ENCODE measurements around the gene CHD8. TPM values are rescaled to one million over a fixed set of nuclear protein-coding genes. Genes with fewer than 3 reads are reported as not detected.

The CHD8 gene
- total and polyA plus RNA-seq, 10 of the 15 experiments (the other 5 are each of a cell fraction or from before 2014, with no cell fraction given) = 20.2 to 79.5 (median 35.5) TPM

- Histone ChIP-seq H3K9ac (ENCODE audit: control insufficient read depth, insufficient read depth, low read length) (no peak overlapping the region), H3K36me3 (ENCODE audit: control insufficient read depth in 2 of 2, insufficient read depth in 2 of 2, low read length in 1 of 2) (peaks cover 3 to 22% of the 10 kb centered on the region in 2 experiments; a peak in 3 of 4 replicates), H3K4me3 (no peak overlapping the region), H3K27me3 (replicated peaks in 1 of 2; ENCODE audit: control insufficient read depth in 2 of 2, insufficient read depth in 2 of 2, low read length in 1 of 2) (no peaks in the 10 kb centered on the region), H3K4me1 (ENCODE audit: control insufficient read depth, insufficient read depth, low read length) (peaks cover 9% of the 10 kb centered on the region; the same call in 1 of the 2 replicates), H3K9me3 (replicated peaks; ENCODE audit: control insufficient read depth, insufficient read depth, low read length) (no peaks in the 10 kb centered on the region), H2AFZ (ENCODE audit: control insufficient read depth, low read depth, low read length) (no peak overlapping the region), H3K4me2 (ENCODE audit: control insufficient read depth, insufficient read depth) (peak overlapping the region; percentile 9; the same call in 1 of the 2 replicates), H3K27ac (ENCODE audit: control insufficient read depth, insufficient read depth) (no peak overlapping the region; the same call in 1 of the 2 replicates), H3K79me2 (ENCODE audit: control insufficient read depth, insufficient read depth, low read length) (no peaks in the 10 kb centered on the region), H4K20me1 (ENCODE audit: control insufficient read depth, insufficient read depth) (no peaks in the 10 kb centered on the region)
- ATAC-seq (peak; percentile 95), DNase-seq (ENCODE audit: low read depth, low spot score) (peak; percentile 24), FAIRE-seq (peak; percentile 70)
- in situ Hi-C loops (cut with MboI) = no loop called here
- ChIA-PET SMC1A (ENCODE audit: uncharacterized antibody, unreplicated experiment) (interaction anchor here (0.7 to 1.8 kb wide), 6 partner anchors 12 to 160 kb away, joined by 3 to 7 read pairs (median 3); no protein-coding TSS in a partner anchor), RAD21 (ENCODE audit: unreplicated experiment) (interaction anchor here (1.0 to 1.4 kb wide), 3 partner anchors 23 to 85 kb away, joined by 3 to 4 read pairs (median 4); no protein-coding TSS in a partner anchor), CTCF (interaction anchor here (0.8 to 1.4 kb wide), 4 partner anchors 23 to 84 kb away, joined by 3 to 4 read pairs (median 3); partner anchors contain the start of gene CHD8), POLR2A (interaction anchor here (0.5 to 1.0 kb wide), 3 partner anchors 31 to 130 kb away, joined by 3 to 6 read pairs (median 3); partner anchors contain the start of gene RAB2B)
- intact Hi-C loops (cut with micrococcal nuclease; ENCODE audit: unreplicated experiment) = no loop called here
- WGBS (ENCODE audit: insufficient coverage, insufficient replicate concordance, low lambda C conversion rate, missing lambda C conversion rate) = 100% methylated on average over 1 of the region's 1 CpG
- BruUV-seq (replicated peaks) = no TSS peak
- peak; percentile 75 for TF ChIP-seq MEF2B (IDR thresholded peaks at IDR 0.05; ENCODE audit: partially characterized antibody, poor library complexity, severe bottlenecking)
- TF ChIP-seq SRF (IDR thresholded peaks at IDR 0.05; ENCODE audit: low read depth in 2 of 2, low read length in 2 of 2) = no peak
- no peak for TF ChIP-seq MTA3 (IDR thresholded peaks at IDR 0.05; ENCODE audit: borderline replicate concordance, low read length)
- TF ChIP-seq POLR2AphosphoS5 (IDR thresholded peaks at IDR 0.05; ENCODE audit: low read length) = no peak
- TF ChIP-seq MEF2A (IDR thresholded peaks at IDR 0.05; ENCODE audit: insufficient read depth, low read depth, low read length) = peak; percentile 74
- no peak for TF ChIP-seq ZZZ3 (IDR thresholded peaks at IDR 0.05; ENCODE audit: control insufficient read depth, insufficient read length, low read depth)
- no peak for TF ChIP-seq SMAD5 (IDR thresholded peaks at IDR 0.05; ENCODE audit: low read depth)
- no peak for TF ChIP-seq NR2C2 (IDR thresholded peaks at IDR 0.05; ENCODE audit: borderline replicate concordance, control insufficient read depth, insufficient read length, low read depth)
- TF ChIP-seq MTA2 (IDR thresholded peaks at IDR 0.05; ENCODE audit: low read depth) = peak; percentile 96
- peak; percentile 86 for TF ChIP-seq JUNB (IDR thresholded peaks at IDR 0.05)
- no peak for TF ChIP-seq RAD51 (IDR thresholded peaks at IDR 0.05)
- TF ChIP-seq, protein P1, sequence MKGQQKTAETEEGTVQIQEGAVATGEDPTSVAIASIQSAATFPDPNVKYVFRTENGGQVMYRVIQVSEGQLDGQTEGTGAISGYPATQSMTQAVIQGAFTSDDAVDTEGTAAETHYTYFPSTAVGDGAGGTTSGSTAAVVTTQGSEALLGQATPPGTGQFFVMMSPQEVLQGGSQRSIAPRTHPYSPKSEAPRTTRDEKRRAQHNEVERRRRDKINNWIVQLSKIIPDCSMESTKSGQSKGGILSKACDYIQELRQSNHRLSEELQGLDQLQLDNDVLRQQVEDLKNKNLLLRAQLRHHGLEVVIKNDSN (IDR thresholded peaks at IDR 0.05; ENCODE audit: borderline replicate concordance, extremely low read length, insufficient read depth, low read depth, low read length) = no peak
- TF ChIP-seq NFXL1 (IDR thresholded peaks at IDR 0.05; ENCODE audit: borderline replicate concordance) = no peak
- 0 out of 2 replicates have a peak, but pooled peaks have one; percentile 20 for TF ChIP-seq NBN (IDR thresholded peaks at IDR 0.05)
- no peak for TF ChIP-seq MYB (IDR thresholded peaks at IDR 0.05; ENCODE audit: borderline replicate concordance, low read depth, low read length)
- TF ChIP-seq, protein P2, sequence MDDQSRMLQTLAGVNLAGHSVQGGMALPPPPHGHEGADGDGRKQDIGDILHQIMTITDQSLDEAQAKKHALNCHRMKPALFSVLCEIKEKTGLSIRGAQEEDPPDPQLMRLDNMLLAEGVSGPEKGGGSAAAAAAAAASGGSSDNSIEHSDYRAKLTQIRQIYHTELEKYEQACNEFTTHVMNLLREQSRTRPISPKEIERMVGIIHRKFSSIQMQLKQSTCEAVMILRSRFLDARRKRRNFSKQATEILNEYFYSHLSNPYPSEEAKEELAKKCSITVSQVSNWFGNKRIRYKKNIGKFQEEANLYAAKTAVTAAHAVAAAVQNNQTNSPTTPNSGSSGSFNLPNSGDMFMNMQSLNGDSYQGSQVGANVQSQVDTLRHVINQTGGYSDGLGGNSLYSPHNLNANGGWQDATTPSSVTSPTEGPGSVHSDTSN (IDR thresholded peaks at IDR 0.05; ENCODE audit: insufficient replicate concordance, low read depth, low read length) = no peak
- no peak; the same call in 1 of the 2 replicates for TF ChIP-seq ZBED1 (IDR thresholded peaks at IDR 0.05; ENCODE audit: borderline replicate concordance)
- no peak for TF ChIP-seq RB1 (IDR thresholded peaks at IDR 0.05; ENCODE audit: borderline replicate concordance)
- no peak for TF ChIP-seq CHD4 (IDR thresholded peaks at IDR 0.05)
- peak; percentile 69 for TF ChIP-seq SKIL (IDR thresholded peaks at IDR 0.05; ENCODE audit: low read depth, poor library complexity, severe bottlenecking)
Measured at GRCh38 chr14:21414137-21414631, 41.7 kb downstream of the CHD8 start.

Measured in GM12878 (cell line).